B cell (primary cell): ENCODE data around the gene ADGRD1. TPM values are rescaled to one million over a fixed set of nuclear protein-coding genes. Genes with fewer than 3 reads are reported as not detected.

Source experiments
- ATAC-seq: fragments of 200-7000 bp; cut with Tn5 transposase; one replicate; pipeline ENCODE4 v1.10.0; 2021; ENCODE audit warnings: low read depth, mild to moderate bottlenecking, moderate number of reproducible peaks, moderate library complexity
- CTCF ChIA-PET: fragments of 350-600 bp; sonication (Branson Sonifier 250); formaldehyde crosslinking; loops from one replicate; lab custom pipeline; 2021; ENCODE audit warnings: antibody characterized with exemption, inconsistent platforms; lab: Charles Lee
- POLR2A ChIA-PET: fragments of 350-600 bp; sonication (Branson Sonifier 250); formaldehyde crosslinking; loops from one replicate; lab custom pipeline; 2021; ENCODE audit warnings: antibody characterized with exemption; lab: Charles Lee
- DNase-seq: peaks from one replicate; pipeline ENCODE4 v3.0.0; 2013
- H2AFZ ChIP-seq: 2 replicates; pipeline ENCODE4 v1.6.1; 2012; ENCODE audit warnings: mild to moderate bottlenecking, low read depth, low read length; ENCODE audit not compliant: insufficient read depth, poor library complexity, severe bottlenecking
- H3K27ac ChIP-seq, 2 donors: 1 replicate in 1 of 2; 2 replicates in 1 of 2; pipeline ENCODE4 v1.5.1; 2012 to 2013; ENCODE audit warnings: low read length in 2 of 2, mild to moderate bottlenecking in 2 of 2, moderate library complexity in 1 of 2
- H3K27me3 ChIP-seq, 4 experiments: fragments of 200-600 bp in 1 of 4; sonication (generic) in 1 of 4; replicated peaks in 1 of 4; 1 replicate in 2 of 4; 2 replicates in 2 of 4; pipeline versions ENCODE4 v1.6.1 to v1.7.0; 2013 to 2016; ENCODE audit warnings: low read length in 3 of 4, mild to moderate bottlenecking in 2 of 4, mixed read lengths in 1 of 4, moderate library complexity in 1 of 4; ENCODE audit not compliant: insufficient read depth in 4 of 4, control insufficient read depth in 3 of 4; ENCODE audit errors: control extremely low read depth in 1 of 4
- H3K36me3 ChIP-seq, 2 experiments: replicated peaks in 1 of 2; 1 replicate in 1 of 2; 2 replicates in 1 of 2; pipeline versions ENCODE4 v1.6.1 to v1.7.1; 2013; ENCODE audit warnings: low read length in 1 of 2; ENCODE audit not compliant: insufficient read depth in 2 of 2, control insufficient read depth in 1 of 2; ENCODE audit errors: control extremely low read depth in 1 of 2, extremely low read depth in 1 of 2
- H3K4me1 ChIP-seq, 2 donors: fragments of 200-600 bp in 1 of 2; sonication (generic) in 1 of 2; 1 replicate in 1 of 2; 2 replicates in 1 of 2; pipeline versions ENCODE4 v1.5.1 to v1.6.1; 2013 to 2017; ENCODE audit warnings: low read length in 2 of 2; ENCODE audit not compliant: control insufficient read depth in 2 of 2, insufficient read depth in 2 of 2
- H3K4me2 ChIP-seq: replicated peaks from 2 replicates; pipeline ENCODE3; 2012; ENCODE audit warnings: mild to moderate bottlenecking, low read depth, low read length; ENCODE audit not compliant: poor library complexity, severe bottlenecking
- H3K4me3 ChIP-seq, 5 experiments: fragments of 200-600 bp in 1 of 5; sonication (generic) in 1 of 5; 1 replicate in 3 of 5; 2 replicates in 2 of 5; pipeline versions ENCODE4 v1.5.1 to v1.7.0; 2011 to 2016; ENCODE audit warnings: low read length in 4 of 5, mild to moderate bottlenecking in 4 of 5, low read depth in 2 of 5, control low read depth in 1 of 5, moderate library complexity in 1 of 5; ENCODE audit not compliant: insufficient read depth in 1 of 5; ENCODE audit errors: control extremely low read depth in 1 of 5, extremely low read depth in 1 of 5
- H3K79me2 ChIP-seq: fragments of 200-600 bp; sonication (generic); one replicate; pipeline ENCODE4 v1.6.0; 2016; ENCODE audit warnings: low read length; ENCODE audit not compliant: control insufficient read depth, insufficient read depth
- H3K9ac ChIP-seq: fragments of 200-600 bp; sonication (generic); 2 replicates; pipeline ENCODE4 v1.6.1; 2017; ENCODE audit warnings: mild to moderate bottlenecking, low read length, moderate library complexity
- H3K9me3 ChIP-seq, 3 donors: one replicate each; pipeline versions ENCODE4 v1.6.1 to v1.7.1; 2013; ENCODE audit warnings: low read length in 2 of 3; ENCODE audit not compliant: control insufficient read depth in 2 of 3, insufficient read depth in 1 of 3; ENCODE audit errors: control extremely low read depth in 1 of 3
- H4K20me1 ChIP-seq: 2 replicates; pipeline ENCODE4 v1.6.0; 2012; ENCODE audit warnings: mild to moderate bottlenecking, low read length; ENCODE audit not compliant: insufficient read depth, control insufficient read depth, poor library complexity, severe bottlenecking
- H3K27ac Mint-ChIP-seq: one replicate; pipeline ENCODE4 v1.8.0; 2021; ENCODE audit warnings: mixed read lengths
- H3K27me3 Mint-ChIP-seq: one replicate; pipeline ENCODE4 v1.8.0; 2021; ENCODE audit warnings: mixed read lengths
- H3K4me1 Mint-ChIP-seq: one replicate; pipeline ENCODE4 v1.8.0; 2021; ENCODE audit warnings: mixed read lengths
- H3K4me3 Mint-ChIP-seq: one replicate; pipeline ENCODE4 v1.8.0; 2021; ENCODE audit warnings: mixed read lengths
- H3K9me3 Mint-ChIP-seq: one replicate; pipeline ENCODE4 v1.8.0; 2022; ENCODE audit warnings: mixed read lengths; ENCODE audit not compliant: insufficient read depth
- CTCF ChIP-seq: fragments of 200-600 bp; IDR thresholded peaks from one replicate; pipeline ENCODE4 v1.8.0; 2022; ENCODE audit warnings: antibody characterized with exemption, mild to moderate bottlenecking
- EZH2 ChIP-seq: IDR thresholded peaks from 2 replicates; pipeline ENCODE4 v1.6.1; 2012; ENCODE audit warnings: borderline replicate concordance, low read depth, mild to moderate bottlenecking, moderate library complexity, low read length; ENCODE audit not compliant: insufficient read depth, poor library complexity, severe bottlenecking
- WGBS: methylation state at CpG from one replicate; pipeline ENCODE4 v1.1.5; 2013; ENCODE audit warnings: missing lambda C conversion rate; ENCODE audit not compliant: insufficient coverage; 5-methylcytosine and 5-hydroxymethylcytosine counted together
- intact Hi-C: fragments of 100-400 bp; cut with micrococcal nuclease; formaldehyde crosslinking; loops from one replicate; pipeline ENCODE4 v1.10.0; 2022
- polyA plus RNA-seq: library from polyadenylated mRNA; depleted of rRNA; stranded (reverse); fragments of >200 nt; gene quantifications from 2 replicates; pipeline ENCODE4 v1.2.3, GENCODE V29; 2012
- total RNA-seq, 2 donors: library from RNA; stranded (reverse); fragments of 120-200 nt in 1 of 2; gene quantifications; 1 replicate in 1 of 2; 2 replicates in 1 of 2; pipeline versions ENCODE4 v1.2.3 to v1.2.4, GENCODE V29; 2013 to 2022

The ADGRD1 gene
- total and polyA plus RNA-seq, 2 donors (not counting 1 experiment from before 2014, with no cell fraction given) = 1.1 to 2.2 TPM

DNA sequence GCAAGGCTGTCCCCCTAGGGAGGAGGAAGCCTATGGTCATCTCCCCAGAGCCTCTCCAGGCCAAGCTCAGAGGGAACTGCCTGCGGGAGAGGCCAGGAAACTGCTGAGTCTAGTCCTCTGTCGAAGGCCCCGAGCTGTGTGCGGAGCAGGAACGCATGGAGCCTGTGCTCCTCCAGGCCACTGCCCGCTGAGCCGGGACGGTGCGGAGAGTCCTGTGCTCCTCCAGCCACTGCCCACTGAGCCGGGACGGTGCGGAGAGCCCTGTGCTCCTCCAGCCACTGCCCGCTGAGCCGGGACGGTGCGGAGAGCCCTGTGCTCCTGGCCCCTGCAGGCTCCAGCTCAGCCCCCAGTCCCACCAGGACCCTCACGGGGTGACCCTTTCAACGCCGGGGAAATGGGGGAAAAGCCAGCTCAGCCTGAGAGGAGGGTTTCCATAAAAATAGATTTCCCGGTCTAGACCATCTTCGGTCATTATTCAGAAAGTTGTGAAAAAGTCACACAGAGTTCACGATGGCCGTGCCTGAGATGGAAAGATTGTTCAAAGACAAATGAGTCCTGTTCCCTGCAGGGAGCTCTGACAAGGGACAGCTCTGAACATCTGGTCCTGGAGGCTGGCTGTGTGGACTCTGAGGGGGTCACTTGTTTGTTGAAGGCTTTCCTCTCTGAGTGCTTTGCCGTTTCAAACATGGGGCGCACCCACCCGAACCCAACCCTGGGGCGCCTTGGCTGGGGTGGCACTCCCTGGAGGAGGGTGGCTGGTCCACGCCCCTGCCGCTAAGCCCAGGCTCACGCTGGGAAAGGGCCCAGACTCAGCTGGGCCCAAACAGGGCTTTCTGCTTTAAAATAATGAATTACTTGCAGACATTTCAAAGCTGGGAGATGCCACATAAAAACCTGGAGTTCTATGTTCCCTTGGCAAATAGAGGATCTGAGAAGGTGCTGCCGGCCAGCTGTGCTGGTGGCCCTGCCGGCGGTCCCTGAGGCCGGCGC lies 85.5 kb downstream of the ADGRD1 start:
- ATAC-seq (no peak), DNase-seq (no peak)
- Histone ChIP-seq H3K9ac (no peak overlapping the region), H3K9me3 (peaks cover 0 to 17% (median 0%) of the 10 kb centered on the region in 3 donors), H3K36me3 (no peaks in the 10 kb centered on the region), H4K20me1 (no peaks in the 10 kb centered on the region), H3K4me1 (peaks cover 7 to 19% of the 10 kb centered on the region in 2 donors), H3K4me3 (no peak overlapping the region), H3K79me2 (no peaks in the 10 kb centered on the region), H3K27ac (no peak overlapping the region), H3K27me3 (no peaks in the 10 kb centered on the region), H3K4me2 (no peak overlapping the region), H2AFZ (no peak overlapping the region)
- no peak overlapping the region for H3K4me3 Mint-ChIP-seq
- H3K9me3 Mint-ChIP-seq = no peaks in the 10 kb centered on the region
- CTCF ChIA-PET = no interaction called here
- no peaks in the 10 kb centered on the region for H3K4me1 Mint-ChIP-seq
- intact Hi-C loops = no loop called here
- no peak overlapping the region for H3K27ac Mint-ChIP-seq
- POLR2A ChIA-PET = no interaction called here
- no peaks in the 10 kb centered on the region for H3K27me3 Mint-ChIP-seq
- no peak for TF ChIP-seq EZH2
- TF ChIP-seq CTCF = no peak
- WGBS = 94% methylated on average over 34 of the region's 35 CpGs

DNA sequence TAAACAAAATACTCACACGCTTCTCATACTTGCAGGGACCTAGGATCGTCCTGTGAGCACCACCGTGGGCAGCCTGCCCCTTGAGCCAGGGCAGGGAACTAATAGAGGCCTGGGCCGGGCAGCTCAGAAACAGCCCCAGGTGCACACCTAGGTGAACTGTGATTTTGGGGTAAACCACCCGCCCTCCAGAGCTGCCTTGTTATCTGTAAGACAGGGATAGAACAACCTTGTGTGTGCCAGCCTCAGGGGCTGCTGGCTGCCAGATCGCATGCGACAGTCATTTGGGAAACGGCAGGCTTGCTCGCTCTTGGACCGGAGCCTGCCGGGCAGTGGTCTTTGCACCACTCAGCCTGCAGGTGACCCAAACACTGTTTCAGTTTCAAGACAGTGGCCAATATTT lies 86.8 kb downstream of the ADGRD1 start:
- H3K9ac ChIP-seq = no peak overlapping the region
- no peaks in the 10 kb centered on the region for H3K9me3 Mint-ChIP-seq
- no peak for DNase-seq
- no peaks in the 10 kb centered on the region for H3K4me1 Mint-ChIP-seq
- H3K27ac Mint-ChIP-seq = no peak overlapping the region
- WGBS = 92% methylated on average over 8 of the region's 11 CpGs
- peaks cover 1 to 9% of the 10 kb centered on the region in 2 donors for H3K4me1 ChIP-seq
- peaks cover 0 to 24% (median 0%) of the 10 kb centered on the region in 3 donors for H3K9me3 ChIP-seq
- no peak for ATAC-seq
- no peak overlapping the region for H3K4me3 ChIP-seq
- no peak overlapping the region for H3K4me3 Mint-ChIP-seq
- POLR2A ChIA-PET = no interaction called here
- no peaks in the 10 kb centered on the region for H3K27me3 Mint-ChIP-seq
- H2AFZ ChIP-seq = no peak overlapping the region
- no peaks in the 10 kb centered on the region for H3K36me3 ChIP-seq
- H3K4me2 ChIP-seq = no peak overlapping the region
- intact Hi-C loops = no loop called here
- H3K27me3 ChIP-seq = no peaks in the 10 kb centered on the region
- no peaks in the 10 kb centered on the region for H4K20me1 ChIP-seq
- H3K79me2 ChIP-seq = no peaks in the 10 kb centered on the region
- CTCF ChIA-PET = no interaction called here
- H3K27ac ChIP-seq = no peak overlapping the region
- TF ChIP-seq EZH2 = no peak
- no peak for TF ChIP-seq CTCF
